CD8-positive, alpha-beta memory T cell (primary cell): ENCODE results near the gene HABP4. TPM values are rescaled to one million over a fixed set of nuclear protein-coding genes. Genes with fewer than 3 reads are reported as not detected.

Source experiments
- CTCF ChIA-PET: fragments of 350-600 bp; sonication (Branson Sonifier 250); formaldehyde crosslinking; loops from one replicate; lab custom pipeline; 2021; ENCODE audit warnings: antibody characterized with exemption; lab: Charles Lee
- POLR2A ChIA-PET: fragments of 350-600 bp; sonication (Branson Sonifier 250); formaldehyde crosslinking; loops from one replicate; lab custom pipeline; 2021; ENCODE audit warnings: antibody characterized with exemption; lab: Charles Lee
- DNase-seq, 5 donors: peaks; one replicate each; pipeline versions ENCODE4 v3.0.0 to v3.0.0-alpha.2; 2020 to 2022; ENCODE audit warnings: mixed read lengths in 1 of 5
- H3K27ac ChIP-seq: one replicate; pipeline ENCODE4 v1.7.0; 2013; ENCODE audit warnings: low read depth, mild to moderate bottlenecking, low read length, moderate library complexity
- H3K27me3 ChIP-seq: 2 replicates; pipeline ENCODE4 v1.7.0; 2013; ENCODE audit warnings: low read length, mild to moderate bottlenecking; ENCODE audit not compliant: insufficient read depth, poor library complexity, severe bottlenecking
- H3K36me3 ChIP-seq: 2 replicates; pipeline ENCODE4 v1.7.0; 2013; ENCODE audit warnings: mild to moderate bottlenecking, low read length, moderate library complexity; ENCODE audit not compliant: insufficient read depth
- H3K4me1 ChIP-seq: 2 replicates; pipeline ENCODE4 v1.7.0; 2013; ENCODE audit warnings: mild to moderate bottlenecking, low read length, moderate library complexity; ENCODE audit not compliant: insufficient read depth
- H3K4me3 ChIP-seq: 2 replicates; pipeline ENCODE4 v1.7.0; 2013; ENCODE audit warnings: mild to moderate bottlenecking, low read length
- H3K9me3 ChIP-seq: 2 replicates; pipeline ENCODE4 v1.7.0; 2013; ENCODE audit warnings: mild to moderate bottlenecking, low read length
- H3K27ac Mint-ChIP-seq, 8 donors: one replicate each; pipeline ENCODE4 v1.8.0; 2020 to 2021; ENCODE audit warnings: mixed read lengths in 8 of 8, mild to moderate bottlenecking in 6 of 8, inconsistent platforms in 3 of 8, moderate library complexity in 3 of 8
- H3K27me3 Mint-ChIP-seq, 2 donors: one replicate each; pipeline ENCODE4 v1.8.0; 2020 to 2021; ENCODE audit warnings: mixed read lengths in 2 of 2, mild to moderate bottlenecking in 1 of 2, moderate library complexity in 1 of 2
- H3K36me3 Mint-ChIP-seq, 3 donors: one replicate each; pipeline ENCODE4 v1.8.0; 2020 to 2021; ENCODE audit warnings: mixed read lengths in 3 of 3, inconsistent platforms in 1 of 3, mild to moderate bottlenecking in 1 of 3
- H3K4me1 Mint-ChIP-seq, 3 donors: one replicate each; pipeline ENCODE4 v1.8.0; 2020 to 2021; ENCODE audit warnings: mixed read lengths in 3 of 3, inconsistent platforms in 1 of 3, mild to moderate bottlenecking in 1 of 3
- H3K4me3 Mint-ChIP-seq, 7 donors: one replicate each; pipeline ENCODE4 v1.8.0; 2020 to 2021; ENCODE audit warnings: mixed read lengths in 7 of 7, mild to moderate bottlenecking in 6 of 7, moderate library complexity in 4 of 7, inconsistent platforms in 2 of 7
- H3K9me3 Mint-ChIP-seq, 5 donors: one replicate each; pipeline ENCODE4 v1.8.0; 2020 to 2022; ENCODE audit warnings: mixed read lengths in 5 of 5, mild to moderate bottlenecking in 3 of 5, moderate library complexity in 2 of 5, inconsistent platforms in 1 of 5
- polyA plus RNA-seq: library from polyadenylated mRNA; unstranded; fragments of 300-500 nt; fragmentation: Illumina TruSeq; gene quantifications from one replicate; pipeline ENCODE4 v1.2.3, GENCODE V29; 2021
- total RNA-seq, 2 experiments: library from RNA; stranded (reverse); gene quantifications; one replicate each; pipeline ENCODE4 v1.2.3, GENCODE V29; 2021

HABP4 gene
- total and polyA plus RNA-seq, 3 experiments from 2014 or later: 20.4 to 24.1 (median 21.0) TPM

GRCh38 chr9:96453625-96454024 lies 3.7 kb downstream of the HABP4 start:
- peak overlapping the region in 2 of 7 donors; percentile 18 to 36 for H3K4me3 Mint-ChIP-seq
- ChIA-PET POLR2A (interaction anchor here (0.6 kb wide), 2 partner anchors 22 to 86 kb away, joined by 3 to 4 read pairs; no protein-coding TSS in a partner anchor), CTCF (no interaction called here)

GRCh38 chr9:96457266-96457665 lies 7.3 kb downstream of the HABP4 start:
- H3K36me3 Mint-ChIP-seq: peaks cover 0 to 35% (median 11%) of the 10 kb centered on the region in 3 donors
- no peak overlapping the region for H3K4me3 ChIP-seq
- H3K4me3 Mint-ChIP-seq: no peak overlapping the region
- H3K36me3 ChIP-seq: peaks cover 9% of the 10 kb centered on the region
- H3K9me3 ChIP-seq: no peaks in the 10 kb centered on the region
- ChIA-PET POLR2A (no interaction called here), CTCF (no interaction called here)
- no peak overlapping the region for H3K27ac Mint-ChIP-seq
- H3K4me1 ChIP-seq: peaks cover 3% of the 10 kb centered on the region
- no peaks in the 10 kb centered on the region for H3K9me3 Mint-ChIP-seq
- H3K27me3 ChIP-seq: no peaks in the 10 kb centered on the region
- H3K4me1 Mint-ChIP-seq: peaks cover 8 to 19% (median 17%) of the 10 kb centered on the region in 3 donors
- H3K27me3 Mint-ChIP-seq: no peaks in the 10 kb centered on the region
- DNase-seq: no peak
- no peak overlapping the region for H3K27ac ChIP-seq

More at GRCh38 chr9:96453625-96454024, 3.7 kb downstream of the HABP4 start:
- Mint-ChIP-seq H3K36me3 (peaks cover 0 to 16% (median 2%) of the 10 kb centered on the region in 3 donors), H3K9me3 (no peaks in the 10 kb centered on the region), H3K27ac (peak overlapping the region in 1 of 8 donors; percentile 82), H3K27me3 (peaks cover 0 to 1% of the 10 kb centered on the region in 2 donors), H3K4me1 (peaks cover 19 to 33% (median 29%) of the 10 kb centered on the region in 3 donors)
- H3K36me3 ChIP-seq: no peaks in the 10 kb centered on the region
- H3K4me3 ChIP-seq: no peak overlapping the region
- DNase-seq: no peak
- no peaks in the 10 kb centered on the region for H3K9me3 ChIP-seq
- H3K4me1 ChIP-seq: peaks cover 18% of the 10 kb centered on the region
- no peak overlapping the region for H3K27ac ChIP-seq
- H3K27me3 ChIP-seq: no peaks in the 10 kb centered on the region

- Histone ChIP-seq H3K4me3 (no peak overlapping the region), H3K27ac (no peak overlapping the region), H3K27me3 (no peaks in the 10 kb centered on the region), H3K4me1 (no peaks in the 10 kb centered on the region), H3K9me3 (no peaks in the 10 kb centered on the region), H3K36me3 (peaks cover 9% of the 10 kb centered on the region)
- H3K27me3 Mint-ChIP-seq: no peaks in the 10 kb centered on the region
- H3K4me3 Mint-ChIP-seq: no peak overlapping the region
- H3K9me3 Mint-ChIP-seq: no peaks in the 10 kb centered on the region
- ChIA-PET CTCF (interaction anchor here (0.8 kb wide), 1 partner anchor 8 kb away, joined by 3 read pairs; the partner anchor contains the start of gene HABP4), POLR2A (no interaction called here)
- peak overlapping the region in 1 of 8 donors; percentile 15 for H3K27ac Mint-ChIP-seq
- H3K4me1 Mint-ChIP-seq: peaks cover 4 to 14% (median 12%) of the 10 kb centered on the region in 3 donors
- no peak for DNase-seq
- peaks cover 0 to 36% (median 11%) of the 10 kb centered on the region in 3 donors for H3K36me3 Mint-ChIP-seq
Measured at GRCh38 chr9:96458226-96458625, 8.3 kb downstream of the HABP4 start.

GRCh38 chr9:96459268-96460007 lies 9.5 kb downstream of the HABP4 start:
- no peak for DNase-seq
- Mint-ChIP-seq H3K36me3 (peaks cover 0 to 43% (median 10%) of the 10 kb centered on the region in 3 donors), H3K4me3 (no peak overlapping the region), H3K9me3 (no peaks in the 10 kb centered on the region), H3K4me1 (peaks cover 0 to 5% (median 4%) of the 10 kb centered on the region in 3 donors), H3K27me3 (no peaks in the 10 kb centered on the region), H3K27ac (peak overlapping the region in 1 of 8 donors; percentile 39)
- Histone ChIP-seq H3K27ac (no peak overlapping the region), H3K36me3 (peaks cover 9% of the 10 kb centered on the region), H3K4me3 (no peak overlapping the region), H3K9me3 (no peaks in the 10 kb centered on the region), H3K27me3 (no peaks in the 10 kb centered on the region), H3K4me1 (no peaks in the 10 kb centered on the region)
- POLR2A ChIA-PET: interaction anchor here (1.0 kb wide), 1 partner anchor 10 kb away, joined by 3 read pairs; the partner anchor contains the start of gene HABP4
- CTCF ChIA-PET: no interaction called here

- Histone ChIP-seq H3K9me3 (no peaks in the 10 kb centered on the region), H3K27ac (no peak overlapping the region), H3K4me3 (no peak overlapping the region), H3K4me1 (no peaks in the 10 kb centered on the region), H3K36me3 (peaks cover 9% of the 10 kb centered on the region), H3K27me3 (no peaks in the 10 kb centered on the region)
- Mint-ChIP-seq H3K36me3 (peaks cover 0 to 52% (median 14%) of the 10 kb centered on the region in 3 donors), H3K4me1 (peaks cover 2 to 5% (median 4%) of the 10 kb centered on the region in 3 donors), H3K27me3 (no peaks in the 10 kb centered on the region), H3K27ac (no peak overlapping the region), H3K4me3 (no peak overlapping the region), H3K9me3 (no peaks in the 10 kb centered on the region)
- ChIA-PET POLR2A (interaction anchor here (0.6 kb wide), 1 partner anchor 206 kb away, joined by 4 read pairs; no protein-coding TSS in a partner anchor), CTCF (no interaction called here)
- no peak for DNase-seq
Measured at GRCh38 chr9:96460470-96460869, 10.5 kb downstream of the HABP4 start.

- peaks cover 2 to 5% (median 4%) of the 10 kb centered on the region in 3 donors for H3K4me1 Mint-ChIP-seq
- no peak for DNase-seq
- no peaks in the 10 kb centered on the region for H3K9me3 Mint-ChIP-seq
- peaks cover 0 to 56% (median 17%) of the 10 kb centered on the region in 3 donors for H3K36me3 Mint-ChIP-seq
- POLR2A ChIA-PET: no interaction called here
- Histone ChIP-seq H3K36me3 (peaks cover 9% of the 10 kb centered on the region), H3K4me1 (no peaks in the 10 kb centered on the region), H3K9me3 (no peaks in the 10 kb centered on the region), H3K4me3 (no peak overlapping the region), H3K27me3 (no peaks in the 10 kb centered on the region), H3K27ac (no peak overlapping the region)
- H3K4me3 Mint-ChIP-seq: no peak overlapping the region
- CTCF ChIA-PET: no interaction called here
- peak overlapping the region in 1 of 8 donors; percentile 83 for H3K27ac Mint-ChIP-seq
- H3K27me3 Mint-ChIP-seq: no peaks in the 10 kb centered on the region
Measured at GRCh38 chr9:96460882-96461281, 10.9 kb downstream of the HABP4 start.

- H3K4me3 Mint-ChIP-seq: no peak overlapping the region
- H3K27me3 Mint-ChIP-seq: no peaks in the 10 kb centered on the region
- ChIA-PET POLR2A (no interaction called here), CTCF (no interaction called here)
- no peak for DNase-seq
- H3K4me1 ChIP-seq: no peaks in the 10 kb centered on the region
- no peaks in the 10 kb centered on the region for H3K27me3 ChIP-seq
- H3K36me3 Mint-ChIP-seq: peaks cover 0 to 60% (median 17%) of the 10 kb centered on the region in 3 donors
- no peaks in the 10 kb centered on the region for H3K9me3 Mint-ChIP-seq
- H3K9me3 ChIP-seq: no peaks in the 10 kb centered on the region
- peaks cover 9% of the 10 kb centered on the region for H3K36me3 ChIP-seq
- no peak overlapping the region for H3K4me3 ChIP-seq
- peaks cover 2 to 5% (median 4%) of the 10 kb centered on the region in 3 donors for H3K4me1 Mint-ChIP-seq
- H3K27ac Mint-ChIP-seq: no peak overlapping the region
- no peak overlapping the region for H3K27ac ChIP-seq
Measured at GRCh38 chr9:96461336-96461735, 11.4 kb downstream of the HABP4 start.

GRCh38 chr9:96462541-96462940 lies 12.6 kb downstream of the HABP4 start:
- H3K27ac ChIP-seq: no peak overlapping the region
- Mint-ChIP-seq H3K27ac (no peak overlapping the region), H3K27me3 (no peaks in the 10 kb centered on the region)

More at GRCh38 chr9:96462541-96462940, 12.6 kb downstream of the HABP4 start:
- POLR2A ChIA-PET: no interaction called here
- no peak overlapping the region for H3K4me3 Mint-ChIP-seq
- Histone ChIP-seq H3K27me3 (no peaks in the 10 kb centered on the region), H3K9me3 (no peaks in the 10 kb centered on the region), H3K4me1 (no peaks in the 10 kb centered on the region), H3K36me3 (peaks cover 9% of the 10 kb centered on the region), H3K4me3 (no peak overlapping the region)
- DNase-seq: no peak
- H3K4me1 Mint-ChIP-seq: peaks cover 2 to 5% (median 4%) of the 10 kb centered on the region in 3 donors
- H3K9me3 Mint-ChIP-seq: no peaks in the 10 kb centered on the region
- CTCF ChIA-PET: no interaction called here
- H3K36me3 Mint-ChIP-seq: peaks cover 0 to 69% (median 19%) of the 10 kb centered on the region in 3 donors
